WTC11 (cell line): ENCODE results near the gene MYOF. TPM values are rescaled to one million over a fixed set of nuclear protein-coding genes. Genes with fewer than 3 reads are reported as not detected.
"Not testable (repeated sequence)": the region's sequence is repeated elsewhere in the genome, so short reads cannot be mapped to it uniquely, and the experiment has no call there.

Experiments
- ATAC-seq: fragments of 200-7000 bp; cut with Tn5 transposase; 2 replicates; pipeline ENCODE4 v1.10.0; 2021; ENCODE audit warnings: mild to moderate bottlenecking, moderate library complexity
- CTCF ChIA-PET: fragments of 300-600 bp; sonication (Branson Sonifier 250); formaldehyde crosslinking; loops from one replicate; lab custom pipeline; 2021; ENCODE audit warnings: antibody characterized with exemption; lab: Charles Lee
- POLR2A ChIA-PET: fragments of 350-600 bp; sonication (Branson Sonifier 250); formaldehyde crosslinking; loops from one replicate; lab custom pipeline; 2021; ENCODE audit warnings: antibody characterized with exemption; lab: Charles Lee
- DNase-seq: peaks from one replicate; pipeline ENCODE4 v3.0.0; 2021; ENCODE audit warnings: low spot score
- H3K27ac Mint-ChIP-seq: 2 replicates; pipeline ENCODE4 v1.8.0; 2021; ENCODE audit warnings: mixed read lengths
- H3K27me3 Mint-ChIP-seq: 2 replicates; pipeline ENCODE4 v1.8.0; 2021; ENCODE audit warnings: low read depth, mild to moderate bottlenecking, moderate library complexity, mixed read lengths
- H3K36me3 Mint-ChIP-seq: 2 replicates; pipeline ENCODE4 v1.8.0; 2021; ENCODE audit warnings: mixed read lengths
- H3K4me1 Mint-ChIP-seq: 2 replicates; pipeline ENCODE4 v1.8.0; 2022; ENCODE audit warnings: mixed read lengths
- H3K4me3 Mint-ChIP-seq: 2 replicates; pipeline ENCODE4 v1.8.0; 2021; ENCODE audit warnings: mild to moderate bottlenecking, moderate library complexity, mixed read lengths
- H3K9me3 Mint-ChIP-seq: 2 replicates; pipeline ENCODE4 v1.8.0; 2021; ENCODE audit warnings: mixed read lengths
- ARID4B ChIP-seq: sonication (generic); formaldehyde crosslinking; IDR thresholded peaks from 2 replicates; pipeline ENCODE4 v1.8.0; 2023; ENCODE audit warnings: missing genetic modification reagents, mild to moderate bottlenecking, borderline replicate concordance
- KAT7 ChIP-seq: sonication (generic); formaldehyde crosslinking; IDR thresholded peaks from 2 replicates; pipeline ENCODE4 v1.8.1; 2023; ENCODE audit warnings: missing genetic modification reagents, mild to moderate bottlenecking, borderline replicate concordance
- ZNF425 ChIP-seq: fragments of 250-450 bp; sonication (Bioruptor Pico); conservative IDR thresholded peaks from 2 replicates; pipeline ENCODE4 v1.9.0; 2021; ENCODE audit warnings: mild to moderate bottlenecking
- total RNA-seq: library from RNA; stranded (reverse); gene quantifications from 3 replicates; pipeline ENCODE4 v1.2.3, GENCODE V29; 2021
- TF ChIP-seq, protein P1 (sequence below): sonication (generic); formaldehyde crosslinking; IDR thresholded peaks from 2 replicates; pipeline ENCODE4 v1.8.0; 2022; ENCODE audit warnings: mild to moderate bottlenecking, missing genetic modification reagents
- TF ChIP-seq, protein P2 (sequence below): fragments of 200-600 bp; IDR thresholded peaks from 2 replicates; pipeline ENCODE4 v1.8.0; 2022; ENCODE audit warnings: antibody characterized with exemption

Gene MYOF
- total RNA-seq, 1 experiment from 2014 or later, result 1.8 TPM

GRCh38 chr10:93364966-93365365 is 117.2 kb downstream of the MYOF start (continued):
- no peak for TF ChIP-seq ARID4B (CRISPR knock-in tag)

- no peak for DNase-seq
- POLR2A ChIA-PET, result no interaction called here
- CTCF ChIA-PET, result interaction anchor here (1.0 to 3.1 kb wide), 3 partner anchors 12 to 147 kb away, joined by 3 to 16 read pairs (median 4); no protein-coding TSS in a partner anchor
- H3K4me1 Mint-ChIP-seq, result peaks cover 12% of the 10 kb centered on the region
- H3K9me3 Mint-ChIP-seq, result no peaks in the 10 kb centered on the region
- 0 out of 2 replicates have a peak, but pooled peaks have one; percentile 24 for ATAC-seq
- no peak overlapping the region for H3K4me3 Mint-ChIP-seq
- TF ChIP-seq, protein P1, sequence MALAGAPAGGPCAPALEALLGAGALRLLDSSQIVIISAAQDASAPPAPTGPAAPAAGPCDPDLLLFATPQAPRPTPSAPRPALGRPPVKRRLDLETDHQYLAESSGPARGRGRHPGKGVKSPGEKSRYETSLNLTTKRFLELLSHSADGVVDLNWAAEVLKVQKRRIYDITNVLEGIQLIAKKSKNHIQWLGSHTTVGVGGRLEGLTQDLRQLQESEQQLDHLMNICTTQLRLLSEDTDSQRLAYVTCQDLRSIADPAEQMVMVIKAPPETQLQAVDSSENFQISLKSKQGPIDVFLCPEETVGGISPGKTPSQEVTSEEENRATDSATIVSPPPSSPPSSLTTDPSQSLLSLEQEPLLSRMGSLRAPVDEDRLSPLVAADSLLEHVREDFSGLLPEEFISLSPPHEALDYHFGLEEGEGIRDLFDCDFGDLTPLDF (CRISPR knock-in tag), result no peak
- no peak for TF ChIP-seq KAT7 (CRISPR knock-in tag)
- no peaks in the 10 kb centered on the region for H3K27me3 Mint-ChIP-seq
- H3K27ac Mint-ChIP-seq, result no peak overlapping the region
- H3K36me3 Mint-ChIP-seq, result no peaks in the 10 kb centered on the region
These were observed 118.1 kb downstream of the MYOF start for GRCh38 chr10:93363891-93364648.

DNA sequence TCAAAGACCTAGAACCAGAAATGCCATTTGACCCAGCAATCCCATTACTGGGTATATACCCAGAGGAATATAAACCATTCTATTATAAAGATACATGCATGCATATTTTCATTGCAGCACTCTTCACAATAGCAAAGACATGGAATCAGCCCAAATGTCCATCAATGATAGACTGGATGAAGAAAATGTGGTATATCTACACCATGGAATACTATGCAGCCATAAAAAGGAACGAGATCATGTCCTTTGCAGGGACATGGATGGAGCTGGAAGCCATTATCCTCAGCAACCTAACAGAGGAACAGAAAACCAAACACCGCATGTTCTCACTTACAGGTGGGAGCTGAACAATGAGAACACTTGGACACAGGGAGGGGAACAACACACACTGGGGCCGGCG is 123.7 kb downstream of the MYOF start:
- H3K4me3 Mint-ChIP-seq, H3K27ac Mint-ChIP-seq, DNase-seq, H3K4me1 Mint-ChIP-seq, H3K9me3 Mint-ChIP-seq, ATAC-seq, H3K27me3 Mint-ChIP-seq, H3K36me3 Mint-ChIP-seq, POLR2A ChIA-PET: not testable (repeated sequence)
- CTCF ChIA-PET, result interaction anchor here (0.5 to 1.9 kb wide), 26 partner anchors 10 to 457 kb away, joined by 3 to 19 read pairs (median 4); partner anchors contain the start of genes CYP26C1 and MYOF

DNA sequence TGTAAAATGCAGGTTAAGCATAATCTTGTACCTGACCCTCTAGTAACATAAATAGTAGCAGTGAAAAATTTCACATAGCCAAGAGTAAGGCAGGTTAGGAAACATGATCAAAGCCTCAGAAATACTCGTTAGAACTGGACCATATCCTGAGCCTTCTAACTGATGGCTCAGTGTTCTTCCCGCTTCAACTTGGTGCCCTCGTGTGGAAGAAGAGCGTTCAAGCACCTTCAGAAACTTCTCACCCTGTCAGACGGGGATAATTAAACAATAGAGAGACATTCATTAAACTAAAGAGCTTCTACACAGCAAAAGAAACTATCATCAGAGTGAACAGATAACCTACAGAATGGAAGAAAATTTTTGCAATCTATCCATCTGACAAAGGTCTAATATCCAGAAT is 124.5 kb downstream of the MYOF start:
- peak; percentile 32 for DNase-seq

More for the DNA sequence above, 124.5 kb downstream of the MYOF start:
- ChIA-PET POLR2A (no interaction called here), CTCF (interaction anchor here (0.5 to 1.9 kb wide), 30 partner anchors 11 to 456 kb away, joined by 3 to 19 read pairs (median 3); partner anchors contain the start of genes CYP26C1 and MYOF)
- no peak overlapping the region for H3K4me3 Mint-ChIP-seq
- H3K9me3 Mint-ChIP-seq, result peaks cover 4% of the 10 kb centered on the region; the same call in 1 of the 2 replicates
- H3K4me1 Mint-ChIP-seq, result peaks cover 12% of the 10 kb centered on the region; the same call in 1 of the 2 replicates
- TF ChIP-seq, protein P2, sequence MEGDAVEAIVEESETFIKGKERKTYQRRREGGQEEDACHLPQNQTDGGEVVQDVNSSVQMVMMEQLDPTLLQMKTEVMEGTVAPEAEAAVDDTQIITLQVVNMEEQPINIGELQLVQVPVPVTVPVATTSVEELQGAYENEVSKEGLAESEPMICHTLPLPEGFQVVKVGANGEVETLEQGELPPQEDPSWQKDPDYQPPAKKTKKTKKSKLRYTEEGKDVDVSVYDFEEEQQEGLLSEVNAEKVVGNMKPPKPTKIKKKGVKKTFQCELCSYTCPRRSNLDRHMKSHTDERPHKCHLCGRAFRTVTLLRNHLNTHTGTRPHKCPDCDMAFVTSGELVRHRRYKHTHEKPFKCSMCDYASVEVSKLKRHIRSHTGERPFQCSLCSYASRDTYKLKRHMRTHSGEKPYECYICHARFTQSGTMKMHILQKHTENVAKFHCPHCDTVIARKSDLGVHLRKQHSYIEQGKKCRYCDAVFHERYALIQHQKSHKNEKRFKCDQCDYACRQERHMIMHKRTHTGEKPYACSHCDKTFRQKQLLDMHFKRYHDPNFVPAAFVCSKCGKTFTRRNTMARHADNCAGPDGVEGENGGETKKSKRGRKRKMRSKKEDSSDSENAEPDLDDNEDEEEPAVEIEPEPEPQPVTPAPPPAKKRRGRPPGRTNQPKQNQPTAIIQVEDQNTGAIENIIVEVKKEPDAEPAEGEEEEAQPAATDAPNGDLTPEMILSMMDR, result peak; percentile 47
- TF ChIP-seq ZNF425 (CRISPR knock-in tag), result no peak
- no peak overlapping the region for H3K27ac Mint-ChIP-seq
- H3K27me3 Mint-ChIP-seq, result peaks cover 3% of the 10 kb centered on the region; the same call in 1 of the 2 replicates
- no peaks in the 10 kb centered on the region for H3K36me3 Mint-ChIP-seq
- peak; percentile 83 for ATAC-seq
